SK-N-SH (cell line): ENCODE measurements around the gene VSTM2A. TPM values are rescaled to one million over a fixed set of nuclear protein-coding genes. Genes with fewer than 3 reads are reported as not detected.

ENCODE experiments used
- CTCF ChIA-PET: fragments of 300-600, 350-600 bp; formaldehyde crosslinking; extraction: SDS; loops from one replicate; lab custom pipeline; 2021; lab: Yijun Ruan, JAX
- POLR2A ChIA-PET: fragments of 350-600 bp; sonication (Branson Sonifier 250); formaldehyde crosslinking; extraction: SDS; loops from one replicate; lab custom pipeline; 2020; ENCODE audit warnings: antibody characterized with exemption, inconsistent platforms; lab: Yijun Ruan, JAX
- DNase-seq: peaks from one replicate; pipeline ENCODE4 v3.0.0; 2012
- H2AFZ ChIP-seq: fragments of 200-600 bp; sonication (generic); 2 replicates; pipeline ENCODE4 v1.8.1; 2016; ENCODE audit warnings: antibody characterized with exemption, mild to moderate bottlenecking, low read depth
- H3F3A ChIP-seq: fragments of 200-600 bp; sonication (generic); replicated peaks from 2 replicates; pipeline ENCODE3; 2016; ENCODE audit warnings: antibody characterized with exemption, mild to moderate bottlenecking; ENCODE audit not compliant: insufficient read depth
- H3K27ac ChIP-seq, 2 experiments: fragments of 200-500 bp in 1 of 2; fragments of 200-600 bp in 1 of 2; sonication (Bioruptor generic) in 1 of 2; sonication (generic), shearing (Covaris generic) in 1 of 2; 2 replicates each; pipeline versions ENCODE4 v1.5.1 to v1.6.1; 2014 to 2016; ENCODE audit warnings: low read depth in 2 of 2, inconsistent platforms in 1 of 2, low read length in 1 of 2, mild to moderate bottlenecking in 1 of 2, mixed read lengths in 1 of 2
- H3K27me3 ChIP-seq: fragments of 200-600 bp; sonication (generic), shearing (Covaris generic); 2 replicates; pipeline ENCODE4 v1.6.1; 2016; ENCODE audit warnings: mixed run types; ENCODE audit not compliant: insufficient read depth
- H3K36me3 ChIP-seq, 2 experiments: fragments of 200-500 bp in 1 of 2; fragments of 200-600 bp in 1 of 2; sonication (Bioruptor generic) in 1 of 2; sonication (generic) in 1 of 2; replicated peaks in 1 of 2; 2 replicates each; pipeline versions ENCODE3 to v1.5.1; 2014 to 2016; ENCODE audit warnings: low read length in 1 of 2, mild to moderate bottlenecking in 1 of 2; ENCODE audit not compliant: insufficient read depth in 2 of 2, control insufficient read depth in 1 of 2
- H3K4me1 ChIP-seq, 2 experiments: fragments of 200-500 bp in 1 of 2; fragments of 200-600 bp in 1 of 2; sonication (Bioruptor generic) in 1 of 2; sonication (generic), shearing (Covaris generic) in 1 of 2; 2 replicates each; pipeline versions ENCODE4 v1.5.1 to v1.6.1; 2014 to 2016; ENCODE audit warnings: low read depth in 1 of 2, low read length in 1 of 2, mixed run types in 1 of 2; ENCODE audit not compliant: insufficient read depth in 2 of 2, control insufficient read depth in 1 of 2
- H3K4me2 ChIP-seq: fragments of 200-600 bp; sonication (generic), shearing (Covaris generic); 2 replicates; pipeline ENCODE4 v1.6.1; 2017; ENCODE audit warnings: mixed run types
- H3K4me3 ChIP-seq, 2 experiments: fragments of 200-500 bp in 1 of 2; fragments of 200-600 bp in 1 of 2; sonication (Bioruptor generic) in 1 of 2; sonication (generic), shearing (Covaris generic) in 1 of 2; 2 replicates each; pipeline versions ENCODE4 v1.5.1 to v1.8.1; 2014 to 2016; ENCODE audit warnings: low read depth in 2 of 2, inconsistent platforms in 1 of 2, low read length in 1 of 2, mild to moderate bottlenecking in 1 of 2, mixed read lengths in 1 of 2, moderate library complexity in 1 of 2
- H3K79me2 ChIP-seq: fragments of 200-600 bp; sonication (generic); 2 replicates; pipeline ENCODE4 v1.8.1; 2017; ENCODE audit warnings: mild to moderate bottlenecking; ENCODE audit not compliant: insufficient read depth
- H3K9ac ChIP-seq: fragments of 200-600 bp; sonication (generic); 2 replicates; pipeline ENCODE4 v1.6.1; 2017; ENCODE audit warnings: mixed run types
- H3K9me2 ChIP-seq: fragments of 200-600 bp; sonication (generic); 2 replicates; pipeline ENCODE4 v1.6.1; 2017; ENCODE audit warnings: mixed run types
- H3K9me3 ChIP-seq: fragments of 200-600 bp; sonication (generic); 2 replicates; pipeline ENCODE4 v1.6.1; 2017; ENCODE audit warnings: mixed run types, mild to moderate bottlenecking, moderate library complexity
- H4K20me1 ChIP-seq: fragments of 200-600 bp; sonication (generic); 2 replicates; pipeline ENCODE4 v1.6.1; 2017; ENCODE audit warnings: mild to moderate bottlenecking, mixed run types; ENCODE audit not compliant: insufficient read depth
- EP300 ChIP-seq, 2 experiments: IDR thresholded peaks; 2 replicates each; pipeline versions ENCODE4 v1.4.0 to v1.6.1; 2012; ENCODE audit warnings: borderline replicate concordance in 1 of 2, low read depth in 1 of 2, low read length in 1 of 2
- GATA2 ChIP-seq: sonication (generic); formaldehyde crosslinking; IDR thresholded peaks from 2 replicates; pipeline ENCODE4 v1.5.0; 2020; ENCODE audit warnings: mild to moderate bottlenecking, missing genetic modification reagents
- MAX ChIP-seq: IDR thresholded peaks from 2 replicates; pipeline ENCODE4 v1.4.0; 2012; ENCODE audit warnings: low read depth
- NRF1 ChIP-seq: IDR thresholded peaks from 2 replicates; pipeline ENCODE4 v1.6.1; 2012; ENCODE audit warnings: low read depth, mild to moderate bottlenecking, low read length
- PBX3 ChIP-seq: IDR thresholded peaks from 2 replicates; pipeline ENCODE4; 2012
- REST ChIP-seq: IDR thresholded peaks from 2 replicates; pipeline ENCODE4 v1.6.1; 2012; ENCODE audit warnings: mild to moderate bottlenecking, low read depth, low read length, moderate library complexity
- SIN3A ChIP-seq: IDR thresholded peaks from 2 replicates; pipeline ENCODE4 v1.6.1; 2012; ENCODE audit warnings: low read depth, mild to moderate bottlenecking, low read length, moderate library complexity, borderline replicate concordance
- SMC3 ChIP-seq: IDR thresholded peaks from 2 replicates; pipeline ENCODE4 v1.6.1; 2012; ENCODE audit warnings: low read depth, low read length, improper control_type of control experiment
- USF2 ChIP-seq: fragments of 150-350 bp; IDR thresholded peaks from 2 replicates; pipeline ENCODE4 v1.6.1; 2017; ENCODE audit warnings: antibody characterized with exemption, low read length, low read depth, borderline replicate concordance
- ZBTB33 ChIP-seq: IDR thresholded peaks from 2 replicates; pipeline ENCODE4 v1.4.0; 2012; ENCODE audit warnings: low read depth, borderline replicate concordance
- WGBS: methylation state at CpG from one replicate; pipeline ENCODE4 v1.1.6; 2017; ENCODE audit warnings: low lambda C conversion rate; 5-methylcytosine and 5-hydroxymethylcytosine counted together
- polyA plus RNA-seq, 3 experiments: library from polyadenylated mRNA; depleted of rRNA; stranded (reverse); fragments of >200 nt; gene quantifications; 2 replicates each; pipeline ENCODE4 v1.2.3, GENCODE V29; 2012

The VSTM2A gene
- polyA plus RNA-seq, 1 of the 3 experiments (the other 2 are of a cell fraction) = not detected

- no peak for TF ChIP-seq GATA2 (CRISPR knock-in tag)
- no peak for TF ChIP-seq SIN3A
- no peak for TF ChIP-seq REST
- no peak for TF ChIP-seq NRF1
Observed at GRCh38 chr7:54591404-54592386, 49.5 kb downstream of the VSTM2A start (continued).

- H3K4me2 ChIP-seq = no peak overlapping the region
- ChIA-PET POLR2A (no interaction called here), CTCF (no interaction called here)
- no peak overlapping the region for H3K4me3 ChIP-seq
- no peak overlapping the region for H3K9ac ChIP-seq
- H3K9me2 ChIP-seq = no peaks in the 10 kb centered on the region
- TF ChIP-seq SMC3 (no peak), SIN3A (no peak), MAX (no peak), PBX3 (no peak)
- H3K36me3 ChIP-seq = no peaks in the 10 kb centered on the region
- H3K4me1 ChIP-seq = no peaks in the 10 kb centered on the region
- 19% methylated on average over 2 of the region's 2 CpGs for WGBS
- no peaks in the 10 kb centered on the region for H3F3A ChIP-seq
- H2AFZ ChIP-seq = no peak overlapping the region
- no peak overlapping the region for H3K27ac ChIP-seq
- H3K9me3 ChIP-seq = no peaks in the 10 kb centered on the region
- no peaks in the 10 kb centered on the region for H4K20me1 ChIP-seq
- no peaks in the 10 kb centered on the region for H3K79me2 ChIP-seq
- no peak for DNase-seq
- no peaks in the 10 kb centered on the region for H3K27me3 ChIP-seq
Observed at GRCh38 chr7:54596747-54597146, 54.6 kb downstream of the VSTM2A start.

GRCh38 chr7:54615537-54615936 lies 73.4 kb downstream of the VSTM2A start:
- no peaks in the 10 kb centered on the region for H3F3A ChIP-seq
- DNase-seq = no peak
- no peaks in the 10 kb centered on the region for H3K79me2 ChIP-seq
- no peak overlapping the region for H2AFZ ChIP-seq
- no peak overlapping the region for H3K4me3 ChIP-seq
- ChIA-PET CTCF (interaction anchor here (0.8 to 1.4 kb wide), 2 partner anchors 32 to 49 kb away, joined by 3 to 4 read pairs; no protein-coding TSS in a partner anchor), POLR2A (no interaction called here)
- no peaks in the 10 kb centered on the region for H4K20me1 ChIP-seq
- H3K4me2 ChIP-seq = no peak overlapping the region
- no peaks in the 10 kb centered on the region for H3K9me3 ChIP-seq
- no peaks in the 10 kb centered on the region for H3K4me1 ChIP-seq
- no peaks in the 10 kb centered on the region for H3K27me3 ChIP-seq
- no peak overlapping the region for H3K9ac ChIP-seq
- no peak overlapping the region for H3K27ac ChIP-seq
- H3K9me2 ChIP-seq = no peaks in the 10 kb centered on the region
- 48% methylated on average over 2 of the region's 2 CpGs for WGBS
- H3K36me3 ChIP-seq = no peaks in the 10 kb centered on the region
- TF ChIP-seq EP300 (IDR thresholded peaks at IDR 0.05; ENCODE audit: borderline replicate concordance in 1 of 2, low read depth in 1 of 2, low read length in 1 of 2) = no peak
- no peak for TF ChIP-seq REST
- no peak for TF ChIP-seq USF2
- no peak for TF ChIP-seq ZBTB33
